Endothelial cell (in vitro differentiated cells): Measurements from ENCODE around the gene ZSWIM6. TPM values are rescaled to one million over a fixed set of nuclear protein-coding genes. Genes with fewer than 3 reads are reported as not detected.
"Not testable (repeated sequence)": the region's sequence is repeated elsewhere in the genome, so short reads cannot be mapped to it uniquely, and the experiment has no call there.

Experiments used
- DNase-seq: peaks from one replicate; pipeline ENCODE4 v3.0.0; 2021; ENCODE audit warnings: low spot score
- H3K27ac Mint-ChIP-seq: one replicate; pipeline ENCODE4 v1.8.0; 2021; ENCODE audit warnings: mixed read lengths, inconsistent platforms; ENCODE audit not compliant: unreplicated experiment
- H3K27me3 Mint-ChIP-seq: one replicate; pipeline ENCODE4 v1.8.0; 2021; ENCODE audit warnings: mild to moderate bottlenecking, moderate library complexity, mixed read lengths, inconsistent platforms; ENCODE audit not compliant: unreplicated experiment
- H3K36me3 Mint-ChIP-seq: one replicate; pipeline ENCODE4 v1.8.0; 2021; ENCODE audit warnings: mild to moderate bottlenecking, low read depth, mixed read lengths, inconsistent platforms; ENCODE audit not compliant: unreplicated experiment
- H3K4me1 Mint-ChIP-seq: one replicate; pipeline ENCODE4 v1.8.0; 2021; ENCODE audit warnings: mild to moderate bottlenecking, mixed read lengths, inconsistent platforms; ENCODE audit not compliant: unreplicated experiment
- H3K4me3 Mint-ChIP-seq: one replicate; pipeline ENCODE4 v1.8.0; 2021; ENCODE audit warnings: mild to moderate bottlenecking, mixed read lengths, inconsistent platforms; ENCODE audit not compliant: unreplicated experiment
- H3K9me3 Mint-ChIP-seq: one replicate; pipeline ENCODE4 v1.8.0; 2021; ENCODE audit warnings: mixed read lengths, inconsistent platforms; ENCODE audit not compliant: unreplicated experiment
- total RNA-seq: library from RNA; stranded (reverse); fragmentation: NEBNext Ultra II Directional; extraction: Animal tissue kit (Norgen Biotek cat#: 25700); gene quantifications from one replicate; pipeline ENCODE4 v1.2.1, GENCODE V29; 2021; ENCODE audit not compliant: unreplicated experiment
- TF ChIP-seq, protein P1 (sequence below): fragments of 200-600 bp; sonication (generic); IDR thresholded peaks from one replicate; pipeline ENCODE4 v1.5.0; 2021; ENCODE audit warnings: antibody characterized with exemption; ENCODE audit not compliant: unreplicated experiment

ZSWIM6 gene
- total RNA-seq, 1 donor from 2014 or later: 77.0 TPM

DNA sequence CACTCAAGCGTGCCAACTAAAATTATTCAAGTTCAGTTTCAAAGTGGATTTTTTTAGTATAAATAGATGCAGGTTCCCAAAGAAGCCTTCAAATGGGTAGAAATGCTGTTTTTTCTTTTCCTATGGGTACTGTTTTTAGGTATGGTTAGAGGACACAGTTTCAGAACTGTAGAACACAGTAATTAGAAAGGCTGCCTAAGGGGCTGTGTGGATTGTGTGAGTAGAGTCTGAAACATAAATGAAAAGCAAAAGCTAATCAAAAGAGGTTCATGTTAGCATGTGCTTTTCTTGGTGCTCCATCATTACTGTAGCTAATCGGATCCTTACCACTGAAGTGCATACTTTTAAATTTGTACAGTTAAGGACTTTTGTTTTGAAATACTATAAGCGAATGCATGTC is 85.3 kb downstream of the ZSWIM6 start:
- Mint-ChIP-seq H3K36me3 (peaks cover 7% of the 10 kb centered on the region), H3K4me1 (peaks cover 35% of the 10 kb centered on the region), H3K4me3 (no peak overlapping the region), H3K9me3 (no peaks in the 10 kb centered on the region), H3K27me3 (peaks cover 8% of the 10 kb centered on the region), H3K27ac (no peak overlapping the region)
- TF ChIP-seq, protein P1, sequence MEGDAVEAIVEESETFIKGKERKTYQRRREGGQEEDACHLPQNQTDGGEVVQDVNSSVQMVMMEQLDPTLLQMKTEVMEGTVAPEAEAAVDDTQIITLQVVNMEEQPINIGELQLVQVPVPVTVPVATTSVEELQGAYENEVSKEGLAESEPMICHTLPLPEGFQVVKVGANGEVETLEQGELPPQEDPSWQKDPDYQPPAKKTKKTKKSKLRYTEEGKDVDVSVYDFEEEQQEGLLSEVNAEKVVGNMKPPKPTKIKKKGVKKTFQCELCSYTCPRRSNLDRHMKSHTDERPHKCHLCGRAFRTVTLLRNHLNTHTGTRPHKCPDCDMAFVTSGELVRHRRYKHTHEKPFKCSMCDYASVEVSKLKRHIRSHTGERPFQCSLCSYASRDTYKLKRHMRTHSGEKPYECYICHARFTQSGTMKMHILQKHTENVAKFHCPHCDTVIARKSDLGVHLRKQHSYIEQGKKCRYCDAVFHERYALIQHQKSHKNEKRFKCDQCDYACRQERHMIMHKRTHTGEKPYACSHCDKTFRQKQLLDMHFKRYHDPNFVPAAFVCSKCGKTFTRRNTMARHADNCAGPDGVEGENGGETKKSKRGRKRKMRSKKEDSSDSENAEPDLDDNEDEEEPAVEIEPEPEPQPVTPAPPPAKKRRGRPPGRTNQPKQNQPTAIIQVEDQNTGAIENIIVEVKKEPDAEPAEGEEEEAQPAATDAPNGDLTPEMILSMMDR: no peak
- no peak for DNase-seq

GRCh38 chr5:61417851-61418250 is 85.8 kb downstream of the ZSWIM6 start:
- Mint-ChIP-seq H3K36me3 (peaks cover 7% of the 10 kb centered on the region), H3K4me1 (peaks cover 34% of the 10 kb centered on the region), H3K4me3 (no peak overlapping the region), H3K27ac (peak overlapping the region; percentile 24), H3K9me3 (no peaks in the 10 kb centered on the region), H3K27me3 (peaks cover 9% of the 10 kb centered on the region)
- DNase-seq: no peak
- TF ChIP-seq, protein P1: no peak

DNA sequence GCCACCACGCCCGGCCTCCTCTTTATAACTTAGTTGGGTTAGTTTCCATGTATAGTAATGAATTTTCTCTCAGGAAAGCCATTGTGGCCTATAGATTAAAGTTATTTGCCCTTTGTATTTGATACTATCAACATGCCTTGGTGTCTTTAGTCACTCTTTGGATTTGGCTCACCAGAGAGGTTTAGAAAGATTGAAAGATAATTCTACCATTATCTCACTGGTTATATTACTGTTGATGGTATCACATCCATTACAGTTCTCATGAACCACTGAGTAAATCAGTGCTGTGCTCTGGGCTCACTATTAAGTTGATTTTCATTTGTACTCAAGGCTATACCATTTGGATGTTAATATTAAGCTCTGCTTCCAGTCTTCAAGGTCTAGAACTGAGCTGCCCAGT is 87.0 kb downstream of the ZSWIM6 start:
- no peak overlapping the region for H3K27ac Mint-ChIP-seq

DNA sequence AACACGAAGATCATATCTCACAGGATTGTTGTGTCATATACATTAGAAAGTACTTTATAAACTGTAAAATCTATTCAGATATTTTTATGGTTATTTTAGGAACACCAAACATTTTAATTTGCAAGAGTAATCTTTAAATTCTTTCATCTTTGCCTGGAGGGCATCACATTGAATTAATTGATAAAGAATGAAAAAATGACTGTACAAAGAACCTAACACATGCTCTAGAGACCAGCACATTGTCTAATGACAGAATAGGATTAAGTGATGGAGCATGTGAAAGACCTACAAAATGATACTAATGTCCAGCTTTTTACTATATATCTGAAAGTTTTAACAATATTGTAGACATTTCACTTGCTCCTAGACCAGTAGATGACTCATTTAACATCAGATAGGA is 88.0 kb downstream of the ZSWIM6 start:
- Mint-ChIP-seq H3K27ac (no peak overlapping the region), H3K9me3 (no peaks in the 10 kb centered on the region), H3K36me3 (peaks cover 7% of the 10 kb centered on the region), H3K4me1 (peaks cover 30% of the 10 kb centered on the region), H3K27me3 (peaks cover 9% of the 10 kb centered on the region), H3K4me3 (no peak overlapping the region)
- no peak for DNase-seq
- TF ChIP-seq, protein P1: no peak

More for the DNA sequence above, 87.0 kb downstream of the ZSWIM6 start:
- no peaks in the 10 kb centered on the region for H3K9me3 Mint-ChIP-seq
- TF ChIP-seq, protein P1: no peak
- H3K27me3 Mint-ChIP-seq: peaks cover 9% of the 10 kb centered on the region
- no peak for DNase-seq
- peaks cover 38% of the 10 kb centered on the region for H3K4me1 Mint-ChIP-seq
- H3K36me3 Mint-ChIP-seq: peaks cover 7% of the 10 kb centered on the region
- no peak overlapping the region for H3K4me3 Mint-ChIP-seq

GRCh38 chr5:61421262-61421661 is 89.2 kb downstream of the ZSWIM6 start:
- H3K27me3 Mint-ChIP-seq: not testable (repeated sequence)

More at GRCh38 chr5:61421262-61421661, 89.2 kb downstream of the ZSWIM6 start:
- H3K4me3 Mint-ChIP-seq, H3K36me3 Mint-ChIP-seq, DNase-seq, H3K9me3 Mint-ChIP-seq, H3K27ac Mint-ChIP-seq: not testable (repeated sequence)
- peaks cover 25% of the 10 kb centered on the region for H3K4me1 Mint-ChIP-seq
